IMR-90 (cell line): Measurements from ENCODE around the gene PARP12. TPM values are rescaled to one million over a fixed set of nuclear protein-coding genes. Genes with fewer than 3 reads are reported as not detected.
A peak's percentile ranks its signal among the peaks of the same experiment; 100 is the strongest.

Source experiments
- ATAC-seq: fragments of 200-7000 bp; cut with Tn5 transposase; 2 replicates; pipeline ENCODE4 v1.9.1; 2020; ENCODE audit warnings: low read depth, mild to moderate bottlenecking, moderate library complexity
- BruUV-seq: library from RNA; stranded (reverse); fragments of 400-500 nt; replicated peaks from 2 replicates; lab custom pipeline; 2021; lab: Mats Ljungman, UMichigan
- CTCF ChIA-PET: fragments of 300-600 bp; formaldehyde crosslinking; extraction: SDS; loops from one replicate; lab custom pipeline; 2021; ENCODE audit warnings: antibody characterized with exemption; lab: Yijun Ruan, JAX
- POLR2A ChIA-PET: fragments of 300-600 bp; sonication (Branson Sonifier 250); formaldehyde crosslinking; loops from one replicate; lab custom pipeline; 2022; ENCODE audit warnings: antibody characterized with exemption; ENCODE audit not compliant: unreplicated experiment; lab: Charles Lee
- DNase-seq: peaks from one replicate; pipeline ENCODE4 v3.0.0; 2013
- H2AFZ ChIP-seq: replicated peaks from 2 replicates; pipeline ENCODE3; 2013; ENCODE audit warnings: low read length, mild to moderate bottlenecking; ENCODE audit not compliant: poor library complexity
- H2AK5ac ChIP-seq: 2 replicates; pipeline ENCODE4 v1.6.1; 2013; ENCODE audit warnings: low read depth, low read length, inconsistent platforms
- H2AK9ac ChIP-seq: replicated peaks from 2 replicates; pipeline ENCODE3; 2013; ENCODE audit warnings: mild to moderate bottlenecking, low read depth, low read length, moderate library complexity; ENCODE audit not compliant: poor library complexity
- H2BK120ac ChIP-seq: 2 replicates; pipeline ENCODE4 v1.6.1; 2013; ENCODE audit warnings: low read depth, low read length, inconsistent platforms
- H2BK15ac ChIP-seq: 3 replicates; pipeline ENCODE4 v1.6.1; 2013; ENCODE audit warnings: low read depth, low read length, inconsistent platforms
- H2BK20ac ChIP-seq: 2 replicates; pipeline ENCODE4 v1.6.1; 2013; ENCODE audit warnings: low read depth, mild to moderate bottlenecking, inconsistent platforms, low read length, moderate library complexity
- H2BK5ac ChIP-seq: 2 replicates; pipeline ENCODE4 v1.6.1; 2013; ENCODE audit warnings: mild to moderate bottlenecking, low read depth, low read length, inconsistent platforms; ENCODE audit not compliant: poor library complexity, severe bottlenecking
- H3K14ac ChIP-seq: replicated peaks from 2 replicates; pipeline ENCODE4 v1.6.1; 2013; ENCODE audit warnings: low read depth, low read length, inconsistent platforms
- H3K18ac ChIP-seq: 2 replicates; pipeline ENCODE4 v1.6.1; 2013; ENCODE audit warnings: low read depth, low read length, control low read depth
- H3K23ac ChIP-seq: 2 replicates; pipeline ENCODE4 v1.6.1; 2013; ENCODE audit warnings: low read depth, low read length, inconsistent platforms
- H3K27ac ChIP-seq: 2 replicates; pipeline ENCODE4 v1.5.1; 2013; ENCODE audit warnings: mild to moderate bottlenecking, control low read depth, low read length; ENCODE audit not compliant: insufficient read depth
- H3K27me3 ChIP-seq: 2 replicates; pipeline ENCODE4 v1.6.1; 2013; ENCODE audit warnings: low read length; ENCODE audit not compliant: control insufficient read depth, insufficient read depth
- H3K36me3 ChIP-seq: 2 replicates; pipeline ENCODE4 v1.6.1; 2013; ENCODE audit warnings: low read length, mixed read lengths; ENCODE audit not compliant: control insufficient read depth, insufficient read depth
- H3K4ac ChIP-seq: 2 replicates; pipeline ENCODE4 v1.6.1; 2013; ENCODE audit warnings: low read depth, low read length, inconsistent platforms
- H3K4me1 ChIP-seq: 2 replicates; pipeline ENCODE4 v1.6.1; 2013; ENCODE audit warnings: low read length, mixed read lengths; ENCODE audit not compliant: control insufficient read depth, insufficient read depth
- H3K4me2 ChIP-seq: 2 replicates; pipeline ENCODE4 v1.6.1; 2013; ENCODE audit warnings: low read depth, mild to moderate bottlenecking, control low read depth, low read length, moderate library complexity
- H3K4me3 ChIP-seq: 2 replicates; pipeline ENCODE4 v1.5.1; 2013; ENCODE audit warnings: low read depth, mild to moderate bottlenecking, control low read depth, low read length, moderate library complexity; ENCODE audit not compliant: insufficient read depth
- H3K56ac ChIP-seq: 2 replicates; pipeline ENCODE4 v1.6.1; 2013; ENCODE audit warnings: low read length, inconsistent platforms; ENCODE audit not compliant: insufficient read depth; ENCODE audit errors: extremely low read depth
- H3K79me1 ChIP-seq, 2 experiments: 2 replicates each; pipeline ENCODE4 v1.6.1; 2013; ENCODE audit warnings: low read length in 2 of 2, inconsistent platforms in 1 of 2, low read depth in 1 of 2
- H3K9ac ChIP-seq: 2 replicates; pipeline ENCODE4 v1.6.1; 2013; ENCODE audit warnings: low read depth, low read length, control low read depth
- H3K9me1 ChIP-seq: 2 replicates; pipeline ENCODE4 v1.6.1; 2013; ENCODE audit warnings: low read length, inconsistent platforms; ENCODE audit not compliant: insufficient read depth
- H3K9me3 ChIP-seq: 2 replicates; pipeline ENCODE4 v1.6.1; 2013; ENCODE audit warnings: low read length; ENCODE audit not compliant: control insufficient read depth, insufficient read depth
- H4K20me1 ChIP-seq: 2 replicates; pipeline ENCODE4 v1.6.1; 2013; ENCODE audit warnings: low read length, inconsistent platforms; ENCODE audit not compliant: insufficient read depth
- H4K5ac ChIP-seq: 2 replicates; pipeline ENCODE4 v1.6.1; 2013; ENCODE audit warnings: mild to moderate bottlenecking, low read depth, low read length, control low read depth
- H4K8ac ChIP-seq, 2 experiments: 2 replicates each; pipeline ENCODE4 v1.6.1; 2013; ENCODE audit warnings: low read depth in 2 of 2, low read length in 2 of 2, control low read depth in 1 of 2, inconsistent platforms in 1 of 2
- H4K91ac ChIP-seq: 2 replicates; pipeline ENCODE4 v1.6.1; 2013; ENCODE audit warnings: low read depth, low read length, inconsistent platforms; ENCODE audit not compliant: insufficient read depth
- BHLHE40 ChIP-seq: fragments of 150-350 bp; IDR thresholded peaks from 2 replicates; pipeline ENCODE4 v1.6.1; 2016; ENCODE audit warnings: mild to moderate bottlenecking, low read depth, low read length
- CEBPB ChIP-seq: IDR thresholded peaks from 2 replicates; pipeline ENCODE4 v1.6.1; 2012; ENCODE audit warnings: low read depth, low read length, improper control_type of control experiment
- CHD1 ChIP-seq: IDR thresholded peaks from 2 replicates; pipeline ENCODE4 v1.6.1; 2012; ENCODE audit warnings: low read depth, low read length, improper control_type of control experiment
- CTCF ChIP-seq: conservative IDR thresholded peaks from 2 replicates; pipeline ENCODE4 v1.5.1; 2012; ENCODE audit warnings: mild to moderate bottlenecking, low read depth, low read length, improper control_type of control experiment
- ELK1 ChIP-seq: fragments of 150-350 bp; IDR thresholded peaks from 2 replicates; pipeline ENCODE4 v1.6.1; 2016; ENCODE audit warnings: low read depth, mild to moderate bottlenecking, low read length, moderate library complexity, borderline replicate concordance
- FOS ChIP-seq: fragments of 150-350 bp; IDR thresholded peaks from 2 replicates; pipeline ENCODE4 v1.6.1; 2016; ENCODE audit warnings: low read depth, low read length
- MAZ ChIP-seq: IDR thresholded peaks from 2 replicates; pipeline ENCODE4 v1.6.1; 2012; ENCODE audit warnings: low read depth, mild to moderate bottlenecking, low read length, improper control_type of control experiment, moderate library complexity, borderline replicate concordance
- POLR2A ChIP-seq: IDR thresholded peaks from 2 replicates; pipeline ENCODE4 v1.6.1; 2012; ENCODE audit warnings: mild to moderate bottlenecking, low read depth, low read length
- RCOR1 ChIP-seq: IDR thresholded peaks from 2 replicates; pipeline ENCODE4 v1.6.1; 2012; ENCODE audit warnings: mild to moderate bottlenecking, low read length, improper control_type of control experiment; ENCODE audit not compliant: insufficient replicate concordance
- RFX5 ChIP-seq: IDR thresholded peaks from 2 replicates; pipeline ENCODE4 v1.8.0; 2012; ENCODE audit warnings: low read depth, mild to moderate bottlenecking, low read length, moderate library complexity
- SMC3 ChIP-seq: fragments of 150-350 bp; IDR thresholded peaks from 2 replicates; pipeline ENCODE4 v1.6.1; 2016; ENCODE audit warnings: low read depth, mild to moderate bottlenecking, antibody characterized with exemption, low read length, moderate library complexity
- WGBS, 2 experiments: methylation state at CpG; one replicate each; pipeline versions ENCODE4 v1.1.5 to v1.1.7; 2013; ENCODE audit warnings: missing lambda C conversion rate in 2 of 2; ENCODE audit not compliant: insufficient read length in 1 of 2; ENCODE audit errors: extremely low coverage in 2 of 2; 5-methylcytosine and 5-hydroxymethylcytosine counted together
- dilution Hi-C: fragments of 300-500 bp; cut with HindIII; formaldehyde crosslinking; loops from one replicate; pipeline ENCODE4 v1.14.3; 2018; ENCODE audit warnings: low sequenced_read_pairs; ENCODE audit not compliant: unreplicated experiment
- in situ Hi-C: fragments of 300-500 bp; cut with MboI; formaldehyde crosslinking; loops from 3 replicates; pipeline ENCODE4 v1.14.3; 2019; ENCODE audit warnings: low sequenced_read_pairs, inconsistent platforms, mixed read lengths
- intact Hi-C: fragments of 100-400 bp; cut with micrococcal nuclease; formaldehyde crosslinking; loops from 2 replicates; pipeline ENCODE4 v1.10.0; 2022
- polyA plus RNA-seq, 3 experiments: library from polyadenylated mRNA; depleted of rRNA; stranded (reverse); fragments of >200 nt; gene quantifications; 2 replicates each; pipeline ENCODE4 v1.2.3, GENCODE V29; 2012; ENCODE audit warnings: low replicate concordance in 1 of 3
- total RNA-seq: library from RNA; depleted of rRNA; stranded (reverse); fragments of >200 nt; gene quantifications from 2 replicates; pipeline ENCODE4 v1.2.3, GENCODE V29; 2012

Gene PARP12
- total and polyA plus RNA-seq, 2 of the 4 experiments (the other 2 are of a cell fraction) = 7.2 to 11.3 TPM

- dilution Hi-C loops = no loop called here
- Histone ChIP-seq H3K9me1 (peaks cover 31% of the 10 kb centered on the region), H2BK120ac (0 out of 2 replicates have a peak overlapping the region, but pooled peaks have one; percentile 11), H3K4me1 (peaks cover 21% of the 10 kb centered on the region), H3K9ac (no peak overlapping the region), H2BK5ac (no peak overlapping the region), H3K14ac (peak overlapping the region; percentile 32; the same call in 1 of the 2 replicates), H4K20me1 (peaks cover 8% of the 10 kb centered on the region; the same call in 1 of the 2 replicates), H2AK9ac (peak overlapping the region; percentile 55), H3K79me1 (peaks cover 27 to 62% of the 10 kb centered on the region in 2 experiments; a peak in 3 of 4 replicates), H3K4ac (peak overlapping the region; percentile 57), H3K27me3 (no peaks in the 10 kb centered on the region), H3K18ac (no peak overlapping the region), H3K9me3 (no peaks in the 10 kb centered on the region), H3K23ac (peak overlapping the region; percentile 21), H3K36me3 (no peaks in the 10 kb centered on the region), H2AK5ac (peak overlapping the region; percentile 32; the same call in 1 of the 2 replicates), H4K8ac (peak overlapping the region; percentile 0 to 7; a peak in 2 of 4 replicates), H3K56ac (no peak overlapping the region), H3K27ac (no peak overlapping the region), H2BK15ac (peak overlapping the region; percentile 51; the same call in 1 of the 3 replicates), H3K4me3 (no peak overlapping the region), H2BK20ac (no peak overlapping the region; the same call in 1 of the 2 replicates), H2AFZ (peak overlapping the region; percentile 52), H4K5ac (no peak overlapping the region), H4K91ac (no peak overlapping the region), H3K4me2 (peak overlapping the region; percentile 23; the same call in 1 of the 2 replicates)
- CTCF ChIA-PET = no interaction called here
- intact Hi-C loops = no loop called here
- POLR2A ChIA-PET = no interaction called here
- BruUV-seq = no TSS peak
- in situ Hi-C loops = no loop called here
- ATAC-seq (peak; percentile 5), DNase-seq (peak; percentile 75)
- WGBS, 2 experiments = 62% methylated on average over 5 of the region's 11 CpGs; no CpG with 5 or more reads in 1 of the 2 experiments
- TF ChIP-seq RCOR1 = no peak
- TF ChIP-seq BHLHE40 = no peak
- TF ChIP-seq SMC3 = no peak
- TF ChIP-seq FOS = no peak
- TF ChIP-seq CHD1 = no peak
- TF ChIP-seq MAZ = no peak
- TF ChIP-seq CEBPB = no peak
- TF ChIP-seq CTCF = no peak
- TF ChIP-seq ELK1 = no peak
- TF ChIP-seq RFX5 = no peak
- no peak for TF ChIP-seq POLR2A
These were observed 1.8 kb downstream of the PARP12 start for GRCh38 chr7:140060788-140061606.
